ENCODE results near the gene TSC22D4.
"Not testable (repeated sequence)": the region's sequence is repeated elsewhere in the genome, so short reads cannot be mapped to it uniquely, and the experiment has no call there.

DNA sequence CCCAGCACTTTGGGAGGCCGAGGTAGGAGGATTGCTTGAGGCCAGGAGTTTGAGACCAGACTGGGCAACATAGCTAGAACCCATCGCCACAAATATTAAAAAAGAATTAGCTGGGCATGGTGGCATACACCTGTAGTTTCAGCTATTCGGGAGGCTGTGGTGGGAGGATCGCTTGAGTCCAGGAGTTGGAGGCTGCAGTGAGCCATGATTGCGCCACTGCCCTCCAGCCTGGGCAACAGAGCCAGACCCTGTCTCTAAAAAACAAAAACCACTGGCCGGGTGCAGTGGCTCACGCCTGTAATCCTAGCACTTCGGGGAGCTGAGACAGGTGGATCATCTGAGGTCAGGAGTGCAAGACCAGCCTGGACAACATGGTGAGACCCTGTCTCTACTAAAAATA, 25.2 kb downstream of the TSC22D4 start:
- TF ChIP-seq, protein P1, sequence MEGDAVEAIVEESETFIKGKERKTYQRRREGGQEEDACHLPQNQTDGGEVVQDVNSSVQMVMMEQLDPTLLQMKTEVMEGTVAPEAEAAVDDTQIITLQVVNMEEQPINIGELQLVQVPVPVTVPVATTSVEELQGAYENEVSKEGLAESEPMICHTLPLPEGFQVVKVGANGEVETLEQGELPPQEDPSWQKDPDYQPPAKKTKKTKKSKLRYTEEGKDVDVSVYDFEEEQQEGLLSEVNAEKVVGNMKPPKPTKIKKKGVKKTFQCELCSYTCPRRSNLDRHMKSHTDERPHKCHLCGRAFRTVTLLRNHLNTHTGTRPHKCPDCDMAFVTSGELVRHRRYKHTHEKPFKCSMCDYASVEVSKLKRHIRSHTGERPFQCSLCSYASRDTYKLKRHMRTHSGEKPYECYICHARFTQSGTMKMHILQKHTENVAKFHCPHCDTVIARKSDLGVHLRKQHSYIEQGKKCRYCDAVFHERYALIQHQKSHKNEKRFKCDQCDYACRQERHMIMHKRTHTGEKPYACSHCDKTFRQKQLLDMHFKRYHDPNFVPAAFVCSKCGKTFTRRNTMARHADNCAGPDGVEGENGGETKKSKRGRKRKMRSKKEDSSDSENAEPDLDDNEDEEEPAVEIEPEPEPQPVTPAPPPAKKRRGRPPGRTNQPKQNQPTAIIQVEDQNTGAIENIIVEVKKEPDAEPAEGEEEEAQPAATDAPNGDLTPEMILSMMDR (IDR thresholded peaks at IDR 0.05; ENCODE audit: insufficient read depth, low read depth, low read length), result not testable (repeated sequence)
- TF ChIP-seq EZH2 (IDR thresholded peaks at IDR 0.05; ENCODE audit: insufficient read depth, low read length), result not testable (repeated sequence)
